H9 (cell line): ENCODE results near the gene ATM. TPM values are rescaled to one million over a fixed set of nuclear protein-coding genes. Genes with fewer than 3 reads are reported as not detected.

ENCODE experiments used
- DNase-seq: peaks from one replicate; pipeline ENCODE4 v3.0.0-alpha.2; 2017
- H2AFZ ChIP-seq: one replicate; pipeline ENCODE4 v1.6.1; 2013; ENCODE audit warnings: mild to moderate bottlenecking, low read length, control low read depth, moderate library complexity
- H2AK5ac ChIP-seq: 2 replicates; pipeline ENCODE4 v1.6.1; 2013; ENCODE audit warnings: low read length, control low read depth, mixed read lengths; ENCODE audit not compliant: insufficient read length
- H2BK120ac ChIP-seq: one replicate; pipeline ENCODE4 v1.6.1; 2013; ENCODE audit warnings: low read depth, mild to moderate bottlenecking, low read length, control low read depth, inconsistent platforms; ENCODE audit not compliant: poor library complexity, severe bottlenecking
- H2BK12ac ChIP-seq: 2 replicates; pipeline ENCODE4 v1.6.1; 2013; ENCODE audit warnings: low read length, control low read depth, mixed read lengths, low read depth; ENCODE audit not compliant: insufficient read length
- H2BK15ac ChIP-seq: 2 replicates; pipeline ENCODE4 v1.6.1; 2013; ENCODE audit warnings: low read depth, low read length, control low read depth
- H2BK20ac ChIP-seq: one replicate; pipeline ENCODE4 v1.6.1; 2013; ENCODE audit warnings: low read depth, mild to moderate bottlenecking, low read length, control low read depth, inconsistent platforms; ENCODE audit not compliant: poor library complexity, severe bottlenecking
- H2BK5ac ChIP-seq: 2 replicates; pipeline ENCODE4 v1.6.1; 2013; ENCODE audit warnings: low read length, control low read depth, mixed read lengths; ENCODE audit not compliant: insufficient read length
- H3K14ac ChIP-seq: 2 replicates; pipeline ENCODE4 v1.6.1; 2013; ENCODE audit warnings: low read length, control low read depth; ENCODE audit not compliant: insufficient read depth
- H3K18ac ChIP-seq: 2 replicates; pipeline ENCODE4 v1.6.1; 2013; ENCODE audit warnings: low read depth, mild to moderate bottlenecking, mixed read lengths, low read length, control low read depth; ENCODE audit not compliant: insufficient read length
- H3K23ac ChIP-seq: 2 replicates; pipeline ENCODE4 v1.6.1; 2013; ENCODE audit warnings: low read length, control low read depth, mixed read lengths, low read depth; ENCODE audit not compliant: insufficient read length
- H3K23me2 ChIP-seq: 2 replicates; pipeline ENCODE4 v1.6.1; 2013; ENCODE audit warnings: low read depth, mild to moderate bottlenecking, mixed read lengths, low read length, control low read depth; ENCODE audit not compliant: insufficient read length, poor library complexity, severe bottlenecking
- H3K27ac ChIP-seq: 2 replicates; pipeline ENCODE4 v1.5.1; 2013; ENCODE audit warnings: low read length, control low read depth, mixed read lengths, low read depth; ENCODE audit not compliant: insufficient read length
- H3K27me3 ChIP-seq: 2 replicates; pipeline ENCODE4 v1.6.1; 2013; ENCODE audit warnings: low read length, control low read depth, inconsistent platforms; ENCODE audit not compliant: insufficient read depth
- H3K4ac ChIP-seq: 2 replicates; pipeline ENCODE4 v1.6.1; 2013; ENCODE audit warnings: low read depth, mild to moderate bottlenecking, control low read depth, inconsistent platforms, low read length, moderate library complexity
- H3K4me1 ChIP-seq: 2 replicates; pipeline ENCODE4 v1.6.1; 2013; ENCODE audit warnings: low read length, control low read depth, inconsistent platforms; ENCODE audit not compliant: insufficient read depth
- H3K4me2 ChIP-seq: 2 replicates; pipeline ENCODE4 v1.6.1; 2013; ENCODE audit warnings: low read length, control low read depth, mixed read lengths; ENCODE audit not compliant: insufficient read length, insufficient read depth
- H3K56ac ChIP-seq: 2 replicates; pipeline ENCODE4 v1.6.1; 2013; ENCODE audit warnings: low read depth, mild to moderate bottlenecking, mixed read lengths, low read length, control low read depth; ENCODE audit not compliant: insufficient read length
- H3K79me1 ChIP-seq: 2 replicates; pipeline ENCODE4 v1.6.1; 2013; ENCODE audit warnings: low read depth, mild to moderate bottlenecking, moderate library complexity, low read length, control low read depth, inconsistent platforms; ENCODE audit not compliant: insufficient read depth, poor library complexity, severe bottlenecking
- H3K79me2 ChIP-seq: 2 replicates; pipeline ENCODE4 v1.6.1; 2013; ENCODE audit warnings: low read length, control low read depth, inconsistent platforms; ENCODE audit not compliant: insufficient read depth
- H3K9ac ChIP-seq: 2 replicates; pipeline ENCODE4 v1.6.1; 2013; ENCODE audit warnings: low read length, control low read depth, mixed read lengths; ENCODE audit not compliant: insufficient read length; ENCODE audit errors: extremely low read depth
- H3K9me3 ChIP-seq: one replicate; pipeline ENCODE4 v1.6.1; 2013; ENCODE audit warnings: low read depth, low read length, inconsistent platforms; ENCODE audit not compliant: control insufficient read depth
- H3T11ph ChIP-seq: one replicate; pipeline ENCODE4 v1.6.1; 2013; ENCODE audit warnings: mild to moderate bottlenecking, low read length, control low read depth, inconsistent platforms
- H4K20me1 ChIP-seq: one replicate; pipeline ENCODE4 v1.6.1; 2013; ENCODE audit not compliant: control insufficient read depth, insufficient read length, insufficient read depth
- H4K5ac ChIP-seq: 2 replicates; pipeline ENCODE4 v1.6.1; 2013; ENCODE audit warnings: low read depth, mild to moderate bottlenecking, mixed read lengths, low read length, control low read depth; ENCODE audit not compliant: insufficient read length
- H4K8ac ChIP-seq: replicated peaks from 2 replicates; pipeline ENCODE4 v1.6.1; 2013; ENCODE audit warnings: low read length, control low read depth, mixed read lengths, low read depth; ENCODE audit not compliant: insufficient read length
- H4K91ac ChIP-seq: 2 replicates; pipeline ENCODE4 v1.6.1; 2013; ENCODE audit warnings: low read depth, mild to moderate bottlenecking, moderate library complexity, mixed read lengths, low read length, control low read depth; ENCODE audit not compliant: insufficient read length
- H3K27ac Mint-ChIP-seq, 3 experiments: 2 replicates in 2 of 3; 3 replicates in 1 of 3; pipeline ENCODE4 v1.8.0; 2020 to 2021; ENCODE audit warnings: mixed read lengths in 3 of 3, mild to moderate bottlenecking in 1 of 3, moderate library complexity in 1 of 3
- H3K27me3 Mint-ChIP-seq: 2 replicates; pipeline ENCODE4 v1.8.0; 2021; ENCODE audit warnings: low read depth, mild to moderate bottlenecking, moderate library complexity, mixed read lengths
- H3K36me3 Mint-ChIP-seq, 3 experiments: 2 replicates in 2 of 3; 3 replicates in 1 of 3; pipeline ENCODE4 v1.8.0; 2020 to 2021; ENCODE audit warnings: low read depth in 3 of 3, mixed read lengths in 3 of 3; ENCODE audit not compliant: insufficient read depth in 1 of 3
- H3K4me1 Mint-ChIP-seq, 2 experiments: 2 replicates each; pipeline ENCODE4 v1.8.0; 2020; ENCODE audit warnings: mixed read lengths in 2 of 2
- H3K4me3 Mint-ChIP-seq, 2 experiments: 2 replicates in 1 of 2; 3 replicates in 1 of 2; pipeline ENCODE4 v1.8.0; 2020 to 2021; ENCODE audit warnings: mild to moderate bottlenecking in 2 of 2, mixed read lengths in 2 of 2, moderate library complexity in 1 of 2
- H3K9me3 Mint-ChIP-seq, 2 experiments: 2 replicates in 1 of 2; 3 replicates in 1 of 2; pipeline ENCODE4 v1.8.0; 2020; ENCODE audit warnings: mild to moderate bottlenecking in 2 of 2, mixed read lengths in 2 of 2, moderate library complexity in 1 of 2
- WGBS: extraction: QIAGEN DNeasy Blood & Tissue Kit; methylation state at CpG from one replicate; pipeline ENCODE4 v1.1.7; 2013; ENCODE audit warnings: missing lambda C conversion rate, low lambda C conversion rate, mixed read lengths; ENCODE audit not compliant: insufficient read length; ENCODE audit errors: extremely low coverage; 5-methylcytosine and 5-hydroxymethylcytosine counted together
- total RNA-seq: library from RNA; stranded (reverse); gene quantifications from 2 replicates; pipeline ENCODE4 v1.2.1, GENCODE V29; 2021
- TF ChIP-seq, protein P1 (sequence below): fragments of 200-600 bp; sonication (generic); conservative IDR thresholded peaks from 3 replicates; pipeline ENCODE4 v1.8.0; 2021; ENCODE audit warnings: antibody characterized with exemption, mild to moderate bottlenecking

ATM gene
- total RNA-seq, 1 experiment from 2014 or later, result 58.9 TPM

GRCh38 chr11:108218455-108218854 is 4.4 kb upstream of the ATM start:
- Histone ChIP-seq H2BK15ac (no peak overlapping the region), H3K9me3 (no peaks in the 10 kb centered on the region), H4K20me1 (no peaks in the 10 kb centered on the region), H3K23me2 (peaks cover 10% of the 10 kb centered on the region), H3K56ac (no peak overlapping the region), H3K14ac (no peak overlapping the region), H3T11ph (no peak overlapping the region), H2AFZ (no peak overlapping the region), H3K4ac (no peak overlapping the region), H4K8ac (no peak overlapping the region), H3K27me3 (no peaks in the 10 kb centered on the region), H2BK5ac (no peak overlapping the region), H2BK12ac (no peak overlapping the region), H3K4me1 (no peaks in the 10 kb centered on the region), H3K27ac (no peak overlapping the region), H3K79me2 (peaks cover 31% of the 10 kb centered on the region; the same call in 1 of the 2 replicates), H3K4me2 (no peak overlapping the region), H3K9ac (no peak overlapping the region), H3K79me1 (no peaks in the 10 kb centered on the region), H4K5ac (no peak overlapping the region), H3K23ac (no peak overlapping the region), H4K91ac (no peak overlapping the region), H3K18ac (no peak overlapping the region), H2AK5ac (no peak overlapping the region), H2BK20ac (no peak overlapping the region), H2BK120ac (no peak overlapping the region)
- no peaks in the 10 kb centered on the region for H3K27me3 Mint-ChIP-seq
- H3K9me3 Mint-ChIP-seq, result no peaks in the 10 kb centered on the region; a peak in 1 of 5 replicates
- peaks cover 1 to 7% (median 4%) of the 10 kb centered on the region in 3 experiments; a peak in 5 of 7 replicates for H3K36me3 Mint-ChIP-seq
- H3K4me3 Mint-ChIP-seq, result no peak overlapping the region
- H3K4me1 Mint-ChIP-seq, result peaks cover 28 to 29% of the 10 kb centered on the region in 2 experiments
- no peak overlapping the region for H3K27ac Mint-ChIP-seq
- TF ChIP-seq, protein P1, sequence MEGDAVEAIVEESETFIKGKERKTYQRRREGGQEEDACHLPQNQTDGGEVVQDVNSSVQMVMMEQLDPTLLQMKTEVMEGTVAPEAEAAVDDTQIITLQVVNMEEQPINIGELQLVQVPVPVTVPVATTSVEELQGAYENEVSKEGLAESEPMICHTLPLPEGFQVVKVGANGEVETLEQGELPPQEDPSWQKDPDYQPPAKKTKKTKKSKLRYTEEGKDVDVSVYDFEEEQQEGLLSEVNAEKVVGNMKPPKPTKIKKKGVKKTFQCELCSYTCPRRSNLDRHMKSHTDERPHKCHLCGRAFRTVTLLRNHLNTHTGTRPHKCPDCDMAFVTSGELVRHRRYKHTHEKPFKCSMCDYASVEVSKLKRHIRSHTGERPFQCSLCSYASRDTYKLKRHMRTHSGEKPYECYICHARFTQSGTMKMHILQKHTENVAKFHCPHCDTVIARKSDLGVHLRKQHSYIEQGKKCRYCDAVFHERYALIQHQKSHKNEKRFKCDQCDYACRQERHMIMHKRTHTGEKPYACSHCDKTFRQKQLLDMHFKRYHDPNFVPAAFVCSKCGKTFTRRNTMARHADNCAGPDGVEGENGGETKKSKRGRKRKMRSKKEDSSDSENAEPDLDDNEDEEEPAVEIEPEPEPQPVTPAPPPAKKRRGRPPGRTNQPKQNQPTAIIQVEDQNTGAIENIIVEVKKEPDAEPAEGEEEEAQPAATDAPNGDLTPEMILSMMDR, result no peak
- DNase-seq, result no peak
- no CpG with 5 or more reads among the region's 2 CpGs for WGBS
